Loucy (cell line): ENCODE data around the gene MBNL2.

Source experiments
- H2AFZ ChIP-seq: fragments of 200-600 bp; sonication (generic); 2 replicates; pipeline ENCODE4 v1.6.0; 2016; ENCODE audit warnings: antibody characterized with exemption, mild to moderate bottlenecking, low read length, moderate library complexity
- H3F3A ChIP-seq: fragments of 200-600 bp; 2 replicates; pipeline ENCODE4 v1.6.0; 2016; ENCODE audit warnings: antibody characterized with exemption, low read depth, mild to moderate bottlenecking
- H3K27me3 ChIP-seq: fragments of 200-600 bp; sonication (generic); 2 replicates; pipeline ENCODE4 v1.6.1; 2014; ENCODE audit warnings: low read length, mild to moderate bottlenecking; ENCODE audit not compliant: insufficient read depth, poor library complexity, severe bottlenecking
- H3K36me3 ChIP-seq: fragments of 200-600 bp; sonication (generic); 2 replicates; pipeline ENCODE4 v1.6.1; 2016; ENCODE audit warnings: low read length; ENCODE audit not compliant: insufficient read depth
- H3K4me1 ChIP-seq: fragments of 200-600 bp; sonication (generic); 2 replicates; pipeline ENCODE4 v1.5.1; 2014; ENCODE audit warnings: low read length, mild to moderate bottlenecking; ENCODE audit not compliant: insufficient read depth, poor library complexity, severe bottlenecking
- H3K4me2 ChIP-seq: fragments of 200-600 bp; sonication (generic); 2 replicates; pipeline ENCODE4 v1.6.0; 2014; ENCODE audit warnings: antibody characterized with exemption, low read length, low read depth, mild to moderate bottlenecking; ENCODE audit not compliant: poor library complexity, severe bottlenecking
- H3K4me3 ChIP-seq: fragments of 200-600 bp; sonication (generic); 2 replicates; pipeline ENCODE4 v1.5.1; 2014; ENCODE audit warnings: low read length, mild to moderate bottlenecking, mixed read lengths; ENCODE audit not compliant: poor library complexity, severe bottlenecking
- H3K79me2 ChIP-seq: fragments of 200-600 bp; sonication (generic); 2 replicates; pipeline ENCODE4 v1.6.1; 2014; ENCODE audit warnings: low read length; ENCODE audit not compliant: insufficient read depth
- H3K9ac ChIP-seq: fragments of 200-600 bp; sonication (generic); 2 replicates; pipeline ENCODE4 v1.6.0; 2014; ENCODE audit warnings: mild to moderate bottlenecking, low read depth, low read length, moderate library complexity; ENCODE audit not compliant: poor library complexity, severe bottlenecking
- H3K9me2 ChIP-seq: fragments of 200-600 bp; sonication (generic); replicated peaks from 2 replicates; pipeline ENCODE4 v1.6.1; 2016; ENCODE audit warnings: low read depth, low read length, mixed read lengths
- H3K9me3 ChIP-seq: fragments of 200-600 bp; sonication (generic); 2 replicates; pipeline ENCODE4 v1.6.1; 2014; ENCODE audit warnings: mild to moderate bottlenecking, antibody characterized with exemption, low read length, low read depth; ENCODE audit not compliant: insufficient read depth
- H4K20me1 ChIP-seq: fragments of 200-600 bp; sonication (generic); 2 replicates; pipeline ENCODE4 v1.6.0; 2014; ENCODE audit warnings: antibody characterized with exemption, low read length, mild to moderate bottlenecking; ENCODE audit not compliant: insufficient read depth, poor library complexity, severe bottlenecking
- CTCF ChIP-seq: fragments of 200-600 bp; sonication (generic); conservative IDR thresholded peaks from 2 replicates; pipeline ENCODE4 v1.5.1; 2014; ENCODE audit warnings: mild to moderate bottlenecking, antibody characterized with exemption, low read length
- EZH2phosphoT487 ChIP-seq: fragments of 200-600 bp; IDR thresholded peaks from 2 replicates; pipeline ENCODE4 v1.6.1; 2018; ENCODE audit warnings: antibody characterized with exemption, mild to moderate bottlenecking, moderate library complexity, borderline replicate concordance

Gene MBNL2

DNA sequence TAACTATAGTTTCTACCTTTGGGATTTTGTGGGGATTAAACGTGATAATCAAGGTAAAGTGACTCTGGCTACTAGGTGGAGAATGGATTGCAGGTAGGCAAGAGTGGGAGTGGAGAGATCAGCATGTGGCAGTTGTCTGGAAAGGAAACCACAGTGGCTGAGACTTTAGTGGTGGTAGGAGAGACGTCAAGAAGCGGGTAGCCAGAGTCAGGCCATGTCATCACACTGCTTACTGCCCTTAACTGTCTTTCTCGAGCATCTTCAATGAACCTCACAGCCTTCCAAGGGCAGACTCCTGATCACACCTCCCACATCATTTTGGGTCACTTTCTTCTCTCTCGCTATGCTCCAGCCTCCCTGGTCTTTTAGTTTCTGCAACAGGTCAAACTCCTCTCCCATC, 28.6 kb upstream of the MBNL2 start:
- Histone ChIP-seq H4K20me1 (no peaks in the 10 kb centered on the region), H2AFZ (no peak overlapping the region), H3K4me3 (no peak overlapping the region), H3K4me1 (no peaks in the 10 kb centered on the region), H3K36me3 (no peaks in the 10 kb centered on the region), H3K9me3 (no peaks in the 10 kb centered on the region), H3K79me2 (no peaks in the 10 kb centered on the region), H3K27me3 (no peaks in the 10 kb centered on the region), H3F3A (no peaks in the 10 kb centered on the region), H3K4me2 (no peak overlapping the region), H3K9ac (no peak overlapping the region), H3K9me2 (no peaks in the 10 kb centered on the region)
- TF ChIP-seq EZH2phosphoT487 (no peak), CTCF (no peak)

DNA sequence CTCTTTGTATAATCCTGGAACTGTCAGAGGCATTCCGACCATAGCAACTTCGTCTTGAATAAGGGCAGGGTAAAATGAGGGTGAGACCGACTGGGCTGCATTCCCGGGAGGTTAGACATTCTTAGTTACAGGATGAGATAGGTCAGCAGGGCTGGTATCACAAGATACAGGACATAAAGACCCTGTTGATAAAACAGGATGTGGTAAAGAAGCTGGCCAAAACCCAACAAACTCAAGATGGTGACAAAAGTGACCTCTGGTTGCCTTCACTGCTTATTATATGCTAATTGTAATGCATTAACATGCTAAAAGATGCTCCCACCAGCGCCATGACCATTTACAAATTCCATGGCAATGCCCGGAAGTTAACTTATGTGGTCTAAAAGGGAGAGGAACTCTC, 27.7 kb upstream of the MBNL2 start:
- no peaks in the 10 kb centered on the region for H3K27me3 ChIP-seq
- TF ChIP-seq CTCF: no peak
- no peak for TF ChIP-seq EZH2phosphoT487
- no peaks in the 10 kb centered on the region for H3F3A ChIP-seq
- H3K4me1 ChIP-seq: no peaks in the 10 kb centered on the region
- no peak overlapping the region for H3K4me3 ChIP-seq
- no peak overlapping the region for H3K9ac ChIP-seq
- H3K4me2 ChIP-seq: no peak overlapping the region
- H4K20me1 ChIP-seq: no peaks in the 10 kb centered on the region
- no peaks in the 10 kb centered on the region for H3K9me2 ChIP-seq
- no peaks in the 10 kb centered on the region for H3K9me3 ChIP-seq
- H2AFZ ChIP-seq: no peak overlapping the region
- no peaks in the 10 kb centered on the region for H3K36me3 ChIP-seq
- no peaks in the 10 kb centered on the region for H3K79me2 ChIP-seq

- Histone ChIP-seq H3K36me3 (no peaks in the 10 kb centered on the region), H3K9ac (no peak overlapping the region), H3K27me3 (no peaks in the 10 kb centered on the region), H3K79me2 (no peaks in the 10 kb centered on the region), H3F3A (no peaks in the 10 kb centered on the region), H3K9me2 (no peaks in the 10 kb centered on the region), H3K4me2 (no peak overlapping the region), H3K9me3 (no peaks in the 10 kb centered on the region), H2AFZ (no peak overlapping the region), H3K4me3 (no peak overlapping the region), H3K4me1 (no peaks in the 10 kb centered on the region), H4K20me1 (no peaks in the 10 kb centered on the region)
- TF ChIP-seq CTCF: no peak
- no peak for TF ChIP-seq EZH2phosphoT487
Measured at GRCh38 chr13:97196340-97196739, 25.8 kb upstream of the MBNL2 start.
